OCI-LY1 (cell line): ENCODE results near the gene RNF103.

Source experiments
- H2AFZ ChIP-seq: fragments of 200-600 bp; sonication (generic), shearing (Covaris generic); 2 replicates; pipeline ENCODE4 v1.6.0; 2014; ENCODE audit warnings: antibody characterized with exemption, mild to moderate bottlenecking, low read length
- H3F3A ChIP-seq: fragments of 200-600 bp; sonication (generic), shearing (Covaris generic); 2 replicates; pipeline ENCODE4 v1.6.0; 2014; ENCODE audit warnings: mild to moderate bottlenecking, antibody characterized with exemption, low read length, moderate library complexity; ENCODE audit not compliant: insufficient read depth
- H3K27ac ChIP-seq: fragments of 200-600 bp; sonication (generic); 2 replicates; pipeline ENCODE4 v1.5.1; 2014; ENCODE audit warnings: low read length, mixed run types, mild to moderate bottlenecking, low read depth; ENCODE audit not compliant: poor library complexity, severe bottlenecking
- H3K27me3 ChIP-seq: fragments of 200-600 bp; sonication (generic); 2 replicates; pipeline ENCODE4 v1.6.0; 2014; ENCODE audit warnings: antibody characterized with exemption, mild to moderate bottlenecking, low read length, moderate library complexity; ENCODE audit not compliant: insufficient read depth
- H3K36me3 ChIP-seq: fragments of 200-600 bp; sonication (generic); 2 replicates; pipeline ENCODE4 v1.6.1; 2014; ENCODE audit warnings: mild to moderate bottlenecking, antibody characterized with exemption, low read length, moderate library complexity, mixed read lengths; ENCODE audit not compliant: insufficient read depth
- H3K4me1 ChIP-seq: fragments of 200-600 bp; sonication (generic); 2 replicates; pipeline ENCODE4 v1.5.1; 2014; ENCODE audit warnings: mild to moderate bottlenecking, low read length, moderate library complexity; ENCODE audit not compliant: insufficient read depth, severe bottlenecking
- H3K4me2 ChIP-seq: fragments of 200-600 bp; sonication (generic), shearing (Covaris generic); 2 replicates; pipeline ENCODE4 v1.6.1; 2014; ENCODE audit warnings: low read length
- H3K4me3 ChIP-seq: fragments of 200-600 bp; sonication (generic); 2 replicates; pipeline ENCODE4 v1.5.1; 2014; ENCODE audit warnings: low read length, low read depth, mild to moderate bottlenecking, mixed read lengths; ENCODE audit not compliant: poor library complexity, severe bottlenecking
- H3K79me2 ChIP-seq: fragments of 200-600 bp; shearing (Covaris generic); 2 replicates; pipeline ENCODE4 v1.6.1; 2016; ENCODE audit warnings: mixed run types, low read length, mixed read lengths; ENCODE audit not compliant: insufficient read depth
- H3K9ac ChIP-seq: fragments of 200-600 bp; sonication (generic), shearing (Covaris generic); 2 replicates; pipeline ENCODE4 v1.6.1; 2014; ENCODE audit warnings: mild to moderate bottlenecking, low read length, mixed read lengths
- H3K9me2 ChIP-seq: fragments of 200-600 bp; sonication (generic), shearing (Covaris generic); 2 replicates; pipeline ENCODE4 v1.6.1; 2014; ENCODE audit warnings: low read depth, mild to moderate bottlenecking, low read length, mixed read lengths
- H3K9me3 ChIP-seq: fragments of 200-600 bp; shearing (Covaris generic); 2 replicates; pipeline ENCODE4 v1.6.1; 2014; ENCODE audit warnings: low read length, mixed read lengths
- H4K20me1 ChIP-seq: fragments of 200-600 bp; sonication (generic), shearing (Covaris generic); 2 replicates; pipeline ENCODE4 v1.6.0; 2016; ENCODE audit warnings: mild to moderate bottlenecking, low read length; ENCODE audit not compliant: insufficient read depth
- EZH2 ChIP-seq: fragments of 200-600 bp; sonication (generic), shearing (Covaris generic); IDR thresholded peaks from 2 replicates; pipeline ENCODE4 v1.8.0; 2017; ENCODE audit warnings: borderline replicate concordance, mixed run types, mild to moderate bottlenecking, antibody characterized with exemption, low read length, moderate library complexity, mixed read lengths
- TF ChIP-seq, protein P1 (sequence below): fragments of 200-600 bp; sonication (generic), shearing (Covaris generic); IDR thresholded peaks from 2 replicates; pipeline ENCODE4 v1.5.1; 2017; ENCODE audit warnings: mild to moderate bottlenecking, antibody characterized with exemption, low read length, moderate library complexity, mixed read lengths

Gene RNF103

DNA sequence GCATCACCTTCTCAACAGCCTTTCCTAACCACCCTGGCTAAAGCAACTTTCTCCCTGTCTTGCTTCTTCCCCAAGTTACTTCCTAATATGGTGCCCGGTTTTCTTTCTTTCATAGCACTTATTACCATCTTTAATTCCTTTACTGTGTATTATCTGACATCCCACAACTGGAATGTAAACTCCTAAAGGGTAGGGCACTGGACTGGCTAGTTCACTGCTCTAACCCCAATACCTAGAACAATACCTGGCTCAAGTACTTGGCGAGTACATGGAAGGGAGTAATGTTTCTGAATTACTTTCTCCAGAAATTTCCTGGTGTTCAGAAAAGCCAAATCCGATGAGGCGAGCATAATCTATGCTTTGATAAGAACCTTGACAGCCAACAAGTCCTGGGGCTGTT is 22.7 kb upstream of the RNF103 start:
- no peaks in the 10 kb centered on the region for H3K27me3 ChIP-seq
- no peaks in the 10 kb centered on the region for H3K9me3 ChIP-seq
- no peak overlapping the region for H3K9ac ChIP-seq
- no peaks in the 10 kb centered on the region for H3K79me2 ChIP-seq
- no peaks in the 10 kb centered on the region for H3K9me2 ChIP-seq
- no peaks in the 10 kb centered on the region for H3K36me3 ChIP-seq
- TF ChIP-seq, protein P1, sequence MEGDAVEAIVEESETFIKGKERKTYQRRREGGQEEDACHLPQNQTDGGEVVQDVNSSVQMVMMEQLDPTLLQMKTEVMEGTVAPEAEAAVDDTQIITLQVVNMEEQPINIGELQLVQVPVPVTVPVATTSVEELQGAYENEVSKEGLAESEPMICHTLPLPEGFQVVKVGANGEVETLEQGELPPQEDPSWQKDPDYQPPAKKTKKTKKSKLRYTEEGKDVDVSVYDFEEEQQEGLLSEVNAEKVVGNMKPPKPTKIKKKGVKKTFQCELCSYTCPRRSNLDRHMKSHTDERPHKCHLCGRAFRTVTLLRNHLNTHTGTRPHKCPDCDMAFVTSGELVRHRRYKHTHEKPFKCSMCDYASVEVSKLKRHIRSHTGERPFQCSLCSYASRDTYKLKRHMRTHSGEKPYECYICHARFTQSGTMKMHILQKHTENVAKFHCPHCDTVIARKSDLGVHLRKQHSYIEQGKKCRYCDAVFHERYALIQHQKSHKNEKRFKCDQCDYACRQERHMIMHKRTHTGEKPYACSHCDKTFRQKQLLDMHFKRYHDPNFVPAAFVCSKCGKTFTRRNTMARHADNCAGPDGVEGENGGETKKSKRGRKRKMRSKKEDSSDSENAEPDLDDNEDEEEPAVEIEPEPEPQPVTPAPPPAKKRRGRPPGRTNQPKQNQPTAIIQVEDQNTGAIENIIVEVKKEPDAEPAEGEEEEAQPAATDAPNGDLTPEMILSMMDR = no peak
- TF ChIP-seq EZH2 = no peak
- no peak overlapping the region for H3K27ac ChIP-seq
- H3F3A ChIP-seq = no peaks in the 10 kb centered on the region
- H4K20me1 ChIP-seq = no peaks in the 10 kb centered on the region
- H3K4me2 ChIP-seq = no peak overlapping the region
- no peak overlapping the region for H3K4me3 ChIP-seq
- H2AFZ ChIP-seq = no peak overlapping the region
- no peaks in the 10 kb centered on the region for H3K4me1 ChIP-seq

DNA sequence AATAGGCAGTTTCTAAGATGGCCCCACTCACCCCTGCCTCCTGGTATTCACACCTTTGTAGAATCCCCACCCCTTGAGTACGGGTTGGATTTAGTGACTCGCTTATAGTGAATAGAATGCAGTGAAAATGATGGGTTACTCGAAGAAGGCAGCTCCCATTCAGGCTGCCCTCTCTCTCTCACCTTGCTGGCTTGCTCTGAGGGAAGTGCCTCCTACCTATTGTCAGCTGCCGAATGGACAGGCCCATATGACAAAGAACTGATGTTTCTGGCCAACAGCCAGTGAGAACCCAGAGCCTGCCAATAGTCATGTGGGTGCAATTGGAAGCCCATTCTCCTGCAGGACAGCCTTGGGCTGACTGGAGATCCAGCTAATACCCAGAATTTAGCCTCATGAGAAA is 22.1 kb upstream of the RNF103 start:
- Histone ChIP-seq H3K27ac (no peak overlapping the region), H3F3A (no peaks in the 10 kb centered on the region), H3K9me2 (no peaks in the 10 kb centered on the region), H3K9ac (no peak overlapping the region), H4K20me1 (no peaks in the 10 kb centered on the region), H3K9me3 (no peaks in the 10 kb centered on the region), H3K27me3 (no peaks in the 10 kb centered on the region), H3K4me1 (no peaks in the 10 kb centered on the region), H3K4me3 (no peak overlapping the region), H2AFZ (no peak overlapping the region), H3K4me2 (no peak overlapping the region), H3K36me3 (no peaks in the 10 kb centered on the region), H3K79me2 (no peaks in the 10 kb centered on the region)
- TF ChIP-seq, protein P1 = no peak
- no peak for TF ChIP-seq EZH2

- TF ChIP-seq, protein P1 = no peak
- TF ChIP-seq EZH2 = no peak
- Histone ChIP-seq H2AFZ (no peak overlapping the region), H3F3A (no peaks in the 10 kb centered on the region), H3K36me3 (no peaks in the 10 kb centered on the region), H4K20me1 (no peaks in the 10 kb centered on the region), H3K9me2 (no peaks in the 10 kb centered on the region), H3K27ac (no peak overlapping the region), H3K4me1 (no peaks in the 10 kb centered on the region), H3K4me2 (no peak overlapping the region), H3K9ac (no peak overlapping the region), H3K27me3 (no peaks in the 10 kb centered on the region), H3K79me2 (no peaks in the 10 kb centered on the region), H3K4me3 (no peak overlapping the region), H3K9me3 (no peaks in the 10 kb centered on the region)
Measured at GRCh38 chr2:86638712-86639111, 15.0 kb upstream of the RNF103 start.
